Dermis blood vessel endothelial cell (primary cell): ENCODE results near the gene VTI1A. TPM values are rescaled to one million over a fixed set of nuclear protein-coding genes. Genes with fewer than 3 reads are reported as not detected.
A peak's percentile ranks its signal among the peaks of the same experiment; 100 is the strongest.
"Not testable (repeated sequence)": the region's sequence is repeated elsewhere in the genome, so short reads cannot be mapped to it uniquely, and the experiment has no call there.

Experiments used
- DNase-seq: peaks from one replicate; pipeline ENCODE4 v3.0.0; 2010
- total RNA-seq: library from RNA; depleted of rRNA; stranded (reverse); fragments of >200 nt; gene quantifications from 2 replicates; pipeline ENCODE4 v1.2.3, GENCODE V29; 2014

VTI1A gene
- total RNA-seq, 1 donor from 2014 or later = 41.9 TPM

DNA sequence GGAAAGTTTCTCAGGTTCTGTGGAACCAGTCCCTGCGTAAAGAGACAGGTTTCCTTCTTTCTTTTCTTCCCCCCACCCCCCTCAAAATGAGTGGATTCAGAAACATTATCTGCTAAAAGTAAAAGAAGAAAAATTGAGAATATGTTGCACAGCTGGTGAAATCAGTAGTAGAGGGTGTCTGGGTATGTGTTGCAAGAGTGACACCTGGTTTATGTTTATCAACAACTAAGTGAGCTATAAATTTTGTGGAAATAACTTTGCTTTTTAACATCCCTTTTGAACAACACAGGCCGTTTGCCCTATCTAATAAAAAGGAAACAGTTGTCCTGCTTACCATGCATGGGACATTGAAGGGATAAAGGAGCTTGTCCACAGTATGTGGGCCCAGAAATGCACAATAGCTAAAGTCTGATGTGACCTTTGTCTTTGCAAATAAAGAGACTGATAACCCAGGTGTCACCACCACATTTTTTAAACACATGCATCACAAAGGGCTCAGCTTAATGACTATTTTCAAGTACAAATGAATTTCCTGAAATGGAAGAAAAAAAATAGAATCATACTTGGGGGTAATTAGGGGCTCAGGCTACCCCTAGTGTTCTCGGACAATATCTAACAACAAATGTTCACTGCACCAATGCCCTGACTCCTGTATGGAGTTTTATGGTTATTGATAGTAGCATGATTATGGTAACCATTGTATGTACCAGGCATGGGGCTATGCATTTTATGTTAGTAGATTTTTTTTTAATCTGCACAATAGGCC, 281.3 kb downstream of the VTI1A start:
- DNase-seq = no peak

DNA sequence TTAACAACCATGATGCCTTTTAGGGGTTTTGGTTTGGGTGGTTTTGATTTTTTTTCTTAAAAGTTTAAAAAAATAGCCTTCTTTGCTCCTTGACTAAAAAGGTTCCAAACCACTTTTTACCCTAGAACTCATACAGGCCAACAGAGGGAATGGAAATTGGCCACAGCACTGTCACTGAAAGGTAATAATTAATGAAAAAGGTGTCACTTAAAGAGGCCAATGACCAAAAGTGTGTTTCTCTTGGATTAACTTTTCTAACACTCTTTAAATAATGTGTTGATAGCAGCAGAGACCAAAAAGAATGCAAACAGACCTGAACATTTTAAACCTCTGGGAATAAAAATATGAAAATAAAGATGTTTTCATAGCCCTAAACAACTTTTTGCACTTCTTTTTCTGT, 282.0 kb downstream of the VTI1A start:
- no peak for DNase-seq

DNA sequence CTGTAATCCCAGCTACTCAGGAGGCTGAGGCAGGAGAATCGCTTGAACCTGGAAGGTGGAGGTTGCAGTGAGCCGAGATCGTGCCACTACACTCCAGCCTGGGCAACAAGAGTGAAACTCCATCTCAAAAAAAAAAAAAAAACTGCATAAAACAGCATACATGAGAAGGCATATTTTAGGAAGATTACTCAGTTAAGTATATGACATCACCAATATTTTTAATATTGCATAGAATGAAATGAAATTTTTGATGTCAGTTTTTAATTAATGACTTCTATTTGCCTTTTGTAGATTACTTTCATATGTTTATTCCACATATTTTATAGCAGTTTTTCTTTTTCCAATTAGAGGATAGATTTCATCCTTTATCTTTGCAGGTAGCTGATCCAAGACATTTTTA, 284.4 kb downstream of the VTI1A start:
- not testable (repeated sequence) for DNase-seq

DNA sequence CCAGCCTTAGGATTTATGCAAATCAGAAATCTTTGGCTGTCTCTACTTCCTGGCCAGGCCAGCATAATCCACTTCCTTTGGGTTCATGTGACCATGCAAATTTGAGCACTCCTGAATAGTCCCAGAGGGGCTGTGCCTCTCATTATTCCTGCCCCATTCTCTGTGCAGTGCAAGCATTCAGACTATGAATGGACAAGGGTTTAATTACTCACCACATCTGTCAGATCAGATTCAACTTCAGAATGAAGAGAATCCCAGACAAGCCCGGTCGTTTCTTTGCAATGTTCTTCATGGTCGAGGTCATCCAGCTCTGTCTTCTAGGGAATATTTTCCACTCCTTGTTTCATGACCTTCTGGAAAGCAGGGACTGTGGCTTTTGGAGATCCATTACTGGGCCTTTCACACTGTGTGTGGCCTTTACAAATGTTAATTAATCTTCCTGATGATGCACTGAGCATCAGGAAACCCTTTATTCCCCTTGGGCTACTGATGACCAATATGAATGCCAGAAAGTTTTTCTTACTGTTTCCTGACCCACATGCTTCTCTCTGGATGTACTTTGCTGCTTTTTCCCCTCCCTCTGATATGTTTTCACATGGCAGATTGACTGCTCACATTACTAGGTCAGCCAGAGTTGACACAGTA, 285.4 kb downstream of the VTI1A start:
- peak; percentile 39 for DNase-seq

DNA sequence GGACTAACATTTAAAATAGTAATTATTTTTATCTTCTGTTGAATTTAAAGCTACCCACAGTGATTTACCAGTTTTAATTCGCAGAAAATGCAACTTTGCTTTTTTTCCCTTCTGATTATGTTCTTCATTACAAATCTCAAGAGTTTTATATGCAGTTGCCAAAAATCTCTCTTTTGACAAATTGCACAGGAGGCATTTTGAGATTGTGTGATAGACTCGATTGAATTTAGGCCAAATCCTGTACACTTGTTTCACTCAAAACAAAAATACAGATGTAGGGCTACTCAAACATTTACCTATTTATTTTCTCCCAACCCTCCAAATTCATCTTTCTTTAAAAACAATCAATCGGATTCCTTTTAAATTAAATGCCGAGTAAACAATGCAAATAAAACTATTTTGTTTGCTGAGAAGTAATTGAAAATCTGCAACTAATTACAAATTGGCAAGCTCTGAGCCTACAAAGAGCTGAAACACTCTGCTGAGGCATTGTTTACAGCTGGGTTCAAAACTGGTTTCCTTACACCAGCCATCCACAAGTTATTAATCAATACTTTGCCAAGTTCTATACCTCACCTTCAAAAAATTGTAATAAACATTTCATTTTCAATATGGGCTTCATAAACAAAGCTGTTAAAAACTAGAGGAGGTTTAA, 288.2 kb downstream of the VTI1A start:
- no peak for DNase-seq

DNA sequence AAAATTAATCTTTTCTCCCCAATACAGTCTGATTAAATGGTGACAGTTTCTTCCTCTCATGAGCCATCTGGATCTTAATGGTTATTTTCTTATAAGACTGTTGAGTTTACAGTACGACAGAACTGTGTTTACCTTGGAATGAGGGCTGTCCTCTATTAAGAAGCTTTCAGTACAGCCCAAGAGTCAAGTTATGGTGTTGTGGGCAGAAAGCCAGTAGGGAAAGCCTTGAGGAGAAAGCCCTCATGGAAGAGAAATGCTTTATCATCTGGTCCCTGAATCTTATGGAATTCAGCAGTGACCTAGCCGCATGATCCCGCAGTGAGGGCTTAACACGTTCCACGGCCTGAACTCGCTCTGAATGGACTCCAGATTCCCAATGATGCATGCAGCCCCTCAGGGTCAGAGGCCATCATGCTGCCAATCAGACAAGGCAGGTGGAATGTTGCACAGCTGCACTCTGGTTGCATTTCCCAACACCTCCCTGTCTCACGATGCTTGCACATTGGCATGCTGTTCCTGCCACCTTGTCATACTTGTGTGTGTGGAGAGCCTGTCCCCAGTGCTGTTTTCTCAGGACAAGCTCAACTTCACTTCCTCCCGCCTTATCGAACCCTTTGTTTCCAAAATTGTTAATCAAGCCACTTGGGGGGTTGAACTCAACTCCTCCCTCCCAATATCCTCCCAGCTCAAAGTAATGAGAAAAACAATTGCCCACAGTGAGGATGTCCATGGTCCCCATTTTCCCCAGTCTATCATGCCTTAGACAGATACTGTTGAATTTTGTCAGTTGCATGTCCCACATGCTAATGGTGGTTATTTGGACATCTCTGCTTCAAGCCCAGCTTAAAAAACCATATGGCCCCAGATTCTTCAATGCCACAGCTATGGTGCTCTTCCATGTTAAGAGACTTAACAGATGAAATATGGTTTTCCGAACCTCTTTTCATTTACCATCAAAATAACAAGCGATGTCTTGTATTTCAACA, 291.9 kb downstream of the VTI1A start:
- DNase-seq = no peak

DNA sequence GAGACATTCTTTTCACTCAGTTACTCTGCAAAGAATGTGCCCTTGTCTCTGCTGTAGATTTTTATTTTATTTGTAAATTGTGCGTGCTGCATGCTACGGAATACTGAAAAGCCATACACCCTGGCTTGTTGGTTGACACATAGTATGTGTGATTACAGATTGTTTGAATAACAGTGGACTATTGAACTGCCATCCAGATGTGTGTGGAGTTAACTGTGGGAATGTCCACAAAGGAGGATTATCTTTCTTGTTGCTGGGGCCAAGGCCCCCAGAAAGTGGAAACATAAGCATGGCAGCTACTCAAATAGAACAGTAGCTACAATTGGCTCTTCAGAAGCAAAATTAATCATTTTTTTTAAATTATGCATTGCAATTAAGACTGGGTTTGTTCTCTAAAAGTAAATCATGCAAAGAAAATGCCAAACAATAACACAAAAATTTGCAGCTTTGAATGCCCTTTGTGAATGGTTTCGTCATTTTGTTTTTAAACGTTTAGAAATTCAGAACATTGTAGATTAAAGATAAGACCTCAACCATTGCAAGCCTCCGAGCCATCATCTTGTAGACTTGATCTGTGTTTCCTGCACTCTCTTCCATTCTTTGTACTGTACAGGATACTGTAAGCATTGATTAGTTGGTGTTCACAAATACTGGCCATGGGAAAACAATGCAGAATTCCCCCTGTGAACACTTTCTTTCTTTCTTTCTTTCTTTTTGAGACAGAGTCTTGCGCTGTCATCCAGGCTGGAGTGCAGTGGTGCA, 292.8 kb downstream of the VTI1A start:
- DNase-seq = no peak

DNA sequence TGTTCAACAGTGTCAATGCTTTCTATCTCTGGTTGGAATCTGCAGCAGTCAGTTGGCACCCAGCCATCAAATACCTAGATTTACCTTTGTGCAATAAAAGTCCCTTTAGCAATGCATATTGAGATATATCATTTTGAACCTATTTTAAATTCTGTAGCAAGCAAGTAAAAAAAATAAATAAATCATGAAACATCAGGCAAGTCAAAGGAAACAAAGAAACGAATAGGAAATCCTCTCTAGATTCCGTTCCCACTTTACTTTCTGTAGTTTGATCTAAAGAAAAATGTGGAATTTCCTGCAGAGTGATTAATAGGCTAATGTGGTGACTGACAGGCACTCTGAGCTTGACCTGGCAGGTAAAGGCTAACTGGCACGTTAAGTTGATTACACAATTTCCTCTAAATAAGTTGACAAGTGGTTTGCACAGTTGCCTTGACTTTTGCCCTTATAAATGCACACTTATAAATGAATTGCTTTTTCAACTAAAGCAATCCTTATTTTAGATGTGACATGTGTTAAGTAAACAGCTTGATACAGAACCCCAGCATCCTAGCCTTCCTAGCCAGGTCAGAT, 294.9 kb downstream of the VTI1A start:
- peak; percentile 50 for DNase-seq

DNA sequence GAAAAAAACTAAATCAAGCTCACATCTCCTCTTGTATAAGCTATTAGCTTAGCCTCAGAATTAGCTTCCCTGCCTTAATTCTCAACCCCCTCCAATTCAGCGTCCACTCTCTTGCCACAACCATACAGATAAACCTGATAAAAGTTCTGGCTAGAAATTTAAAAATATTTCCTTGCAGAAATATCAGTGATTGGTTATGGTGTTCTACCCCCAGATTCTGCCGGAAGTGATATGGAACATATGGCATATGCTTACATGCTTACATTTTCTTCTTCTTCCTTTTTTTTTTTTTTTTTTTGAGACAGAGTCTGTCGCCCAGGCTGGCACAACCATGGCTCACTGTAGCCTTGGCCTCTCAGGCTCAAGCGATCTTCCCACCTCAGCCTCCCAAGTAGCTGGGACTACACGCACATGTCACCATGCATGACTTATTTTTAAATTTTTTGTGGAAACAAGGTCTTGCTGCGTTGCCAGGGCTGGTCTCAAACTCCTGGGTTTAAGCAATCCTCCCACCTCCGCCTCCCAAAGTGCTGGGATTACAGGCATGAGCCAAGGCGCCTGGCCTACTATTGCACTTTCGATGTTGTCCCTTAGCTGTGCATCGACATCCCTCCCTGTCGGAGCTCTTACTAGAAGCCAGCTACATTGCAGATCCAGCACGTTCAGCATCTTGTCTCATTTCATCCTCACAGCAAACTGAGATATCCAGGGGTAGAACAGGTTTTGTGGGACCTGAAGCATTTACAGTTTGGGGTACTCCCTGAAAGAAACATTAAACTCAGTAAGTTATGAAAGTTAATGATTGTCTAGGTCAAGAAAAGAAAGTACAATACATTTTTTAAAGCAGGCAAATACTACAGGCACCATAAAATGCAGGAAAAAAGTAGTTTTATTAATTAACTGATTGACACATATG, 297.4 kb downstream of the VTI1A start:
- DNase-seq = no peak

DNA sequence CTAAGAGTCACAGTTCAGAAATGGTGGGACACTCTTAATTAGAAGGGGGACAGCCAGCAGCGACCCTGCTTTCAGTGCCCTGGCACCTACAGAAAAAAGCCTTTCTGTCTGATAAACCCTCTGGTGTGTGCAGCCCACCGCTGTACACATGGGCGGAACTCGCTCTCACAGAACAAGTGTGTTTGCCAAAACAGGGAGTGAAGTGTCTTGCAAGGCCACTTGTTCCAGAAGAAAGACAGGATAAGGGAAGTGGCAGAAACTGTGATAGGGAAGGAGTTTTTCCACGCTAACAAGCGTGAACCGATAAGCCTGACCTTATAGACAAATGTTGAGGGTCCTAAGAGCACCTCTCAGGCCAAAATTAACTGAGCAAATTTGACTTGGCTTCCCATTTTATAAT, 299.3 kb downstream of the VTI1A start:
- no peak for DNase-seq

DNA sequence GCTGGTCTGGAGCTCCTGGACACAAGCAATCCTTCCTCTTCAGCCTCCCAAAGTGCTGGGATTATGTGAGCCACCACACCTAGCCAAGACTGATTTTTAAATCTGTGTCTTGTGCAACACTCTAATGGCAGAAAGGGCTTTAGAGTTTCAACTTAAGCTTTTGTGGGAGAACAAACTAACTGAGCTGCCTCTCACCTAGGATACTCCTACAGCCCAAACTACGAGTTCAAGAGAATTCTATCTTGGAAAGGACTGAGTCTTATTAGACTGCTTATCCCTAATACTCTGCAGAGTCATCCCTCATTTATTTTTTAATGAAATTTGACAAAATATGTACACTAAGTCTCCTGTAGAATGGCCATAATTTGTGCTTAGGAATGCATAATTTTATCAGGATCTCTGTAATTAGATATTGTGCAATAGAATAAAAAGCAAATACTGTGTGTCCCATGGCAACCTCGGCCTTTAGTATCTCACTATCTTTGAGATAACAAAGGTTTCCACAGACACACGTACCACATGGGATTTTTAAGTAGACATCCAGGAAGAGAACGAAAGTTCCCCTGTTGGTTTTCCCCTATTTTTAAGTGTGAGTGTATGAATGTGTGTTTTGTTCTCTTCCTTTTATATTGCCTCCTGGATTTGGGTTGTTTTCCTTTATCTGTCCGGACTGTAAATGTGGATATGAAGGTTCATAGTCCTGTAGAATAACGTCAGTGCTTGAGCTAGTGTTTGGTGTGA, 303.6 kb downstream of the VTI1A start:
- no peak for DNase-seq

DNA sequence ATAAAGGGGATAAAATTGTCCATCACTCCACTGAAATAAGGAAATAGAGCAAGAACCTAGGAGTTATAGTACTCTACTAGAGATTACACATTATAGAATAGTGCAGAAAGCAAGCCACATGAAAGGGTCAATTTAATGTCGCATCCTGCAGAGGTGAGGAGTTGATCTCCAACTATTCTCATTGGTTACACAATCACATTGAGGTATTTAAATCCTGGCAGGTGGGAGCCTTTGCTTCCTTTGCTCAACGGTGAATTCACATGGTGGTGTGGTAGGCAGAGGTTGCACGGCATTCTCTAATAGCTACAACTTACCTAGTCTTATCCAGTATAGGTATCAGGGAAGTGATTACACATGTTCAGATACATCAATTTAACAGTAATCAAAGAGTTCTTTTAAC, 304.6 kb downstream of the VTI1A start:
- DNase-seq = no peak

DNA sequence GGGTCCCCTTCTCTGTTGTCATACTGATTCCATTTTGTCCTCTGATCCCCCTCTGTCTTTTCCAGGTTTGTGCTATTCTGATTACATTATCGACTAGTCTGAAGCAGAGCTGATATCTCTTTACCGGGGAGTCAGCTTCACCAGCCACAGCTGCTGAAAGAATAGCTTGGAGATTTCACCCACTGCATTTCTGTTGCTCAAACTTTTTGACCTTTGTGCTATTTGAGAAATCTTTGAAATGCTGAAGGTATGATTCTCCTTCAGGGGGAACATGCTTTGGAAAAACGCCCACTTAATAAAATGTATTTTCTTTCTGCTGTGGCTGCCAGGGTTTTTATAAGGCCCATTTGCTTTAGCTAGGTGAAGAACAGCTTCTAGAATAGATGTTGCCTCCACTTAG, 305.3 kb downstream of the VTI1A start:
- DNase-seq = no peak

DNA sequence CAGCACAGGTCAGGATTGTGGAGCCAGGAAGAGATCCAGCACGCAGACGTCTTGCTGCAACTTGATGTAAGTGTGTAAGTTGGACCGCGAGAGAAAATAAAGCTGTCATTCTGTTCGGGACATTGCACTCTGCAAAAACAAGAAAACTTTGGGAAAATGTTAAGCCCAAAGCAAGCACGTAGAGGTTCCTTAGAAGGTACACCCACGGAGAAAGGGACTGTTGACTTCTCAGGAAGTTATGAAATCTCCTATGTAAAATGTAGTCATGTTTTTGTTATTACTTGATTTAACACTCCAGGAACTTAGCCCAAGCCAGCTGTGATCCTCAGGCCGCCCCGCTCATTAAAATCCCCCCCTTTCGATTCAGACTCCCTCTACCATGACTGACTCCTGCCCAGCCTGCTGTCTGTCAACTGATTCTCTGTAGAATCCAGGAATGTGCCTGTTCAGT, 307.0 kb downstream of the VTI1A start:
- DNase-seq = no peak

DNA sequence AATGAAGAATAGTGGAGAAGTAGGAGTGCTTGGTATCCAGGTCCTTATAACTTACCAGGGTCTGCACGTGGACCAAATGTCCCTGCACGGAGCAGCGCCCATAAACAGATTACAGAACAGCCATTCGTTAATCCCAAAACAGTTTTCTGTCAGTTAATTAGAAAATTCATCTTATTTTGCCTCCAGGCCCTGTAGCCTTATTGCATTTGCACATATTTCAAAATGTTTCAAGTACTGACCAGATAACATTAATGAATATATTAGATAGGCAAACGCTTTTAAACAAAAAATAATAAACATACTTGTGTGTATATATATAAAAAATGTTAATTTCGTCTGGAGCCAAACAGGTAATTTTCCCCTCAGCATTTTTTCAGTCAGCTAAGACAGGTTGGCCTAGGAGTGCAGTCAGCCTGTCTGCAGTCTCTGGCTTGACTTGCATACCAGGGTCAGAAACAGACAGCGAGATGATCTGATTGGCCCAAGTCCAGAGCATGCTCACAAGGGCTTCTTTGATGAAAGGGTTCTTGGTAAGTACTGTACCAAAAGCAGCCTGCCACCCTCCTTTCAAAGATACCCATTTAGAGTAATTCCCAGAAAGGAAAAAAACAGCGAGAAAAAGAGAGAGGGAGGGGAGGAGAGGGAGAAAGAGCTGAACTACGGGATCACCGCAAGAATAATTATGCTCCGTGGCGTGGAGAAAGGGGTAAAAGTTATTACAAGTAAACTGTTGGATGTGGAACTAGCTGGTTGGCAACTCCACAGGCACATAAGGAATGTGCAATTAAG, 308.6 kb downstream of the VTI1A start:
- DNase-seq = no peak

DNA sequence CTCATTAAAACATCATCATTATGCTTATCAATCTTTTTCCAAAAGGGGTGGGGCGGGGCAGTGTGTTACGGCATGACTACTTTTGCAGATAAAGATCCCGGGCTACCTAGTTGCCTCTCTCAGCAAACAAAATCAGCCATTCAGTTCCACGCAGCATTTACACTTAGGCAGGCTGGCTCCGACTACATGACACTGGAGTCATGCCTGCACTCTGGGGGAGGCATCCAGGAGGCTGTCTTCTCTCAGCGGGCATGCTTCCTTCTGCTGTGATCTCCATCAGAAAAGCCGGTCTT, 309.2 kb downstream of the VTI1A start:
- DNase-seq = no peak

DNA sequence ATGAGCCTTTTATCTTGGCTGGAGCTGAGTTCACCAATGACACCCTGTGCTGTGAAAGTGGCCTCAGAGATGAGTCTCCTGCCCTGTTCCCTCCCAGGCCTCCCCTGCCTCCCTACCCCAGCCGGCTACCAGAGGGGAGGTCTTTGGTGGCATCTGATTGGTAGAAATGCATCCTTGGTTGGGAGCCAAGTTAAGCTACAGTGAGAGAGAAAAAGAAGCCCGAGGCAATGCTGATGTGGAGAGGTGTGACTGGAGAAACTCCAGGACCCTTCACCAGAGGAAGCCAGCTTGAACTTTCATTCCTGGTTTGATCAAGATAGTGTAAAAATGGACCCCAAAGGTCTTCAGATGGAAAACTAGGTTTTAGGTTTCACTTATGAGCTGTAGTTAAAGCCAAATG, 311.9 kb downstream of the VTI1A start:
- DNase-seq = no peak

DNA sequence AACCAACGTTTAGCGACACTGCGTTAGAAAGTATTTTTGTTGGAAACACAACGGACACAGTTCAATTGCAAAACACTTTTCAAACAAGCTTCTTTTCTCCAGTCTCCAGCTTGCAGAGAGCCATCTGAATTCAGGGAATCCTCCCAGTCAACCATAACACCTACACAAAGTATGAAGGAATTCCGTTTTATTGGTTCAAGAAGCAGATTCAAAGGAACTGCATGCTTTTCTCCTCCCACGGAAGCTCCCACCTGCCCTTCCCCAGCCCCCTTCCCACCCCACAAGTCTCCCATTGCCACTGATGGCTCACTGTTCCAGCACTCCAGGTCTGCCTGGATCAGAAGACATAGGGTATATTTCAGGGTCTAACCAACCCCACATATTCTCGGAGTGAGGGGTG, 312.5 kb downstream of the VTI1A start:
- DNase-seq = no peak

DNA sequence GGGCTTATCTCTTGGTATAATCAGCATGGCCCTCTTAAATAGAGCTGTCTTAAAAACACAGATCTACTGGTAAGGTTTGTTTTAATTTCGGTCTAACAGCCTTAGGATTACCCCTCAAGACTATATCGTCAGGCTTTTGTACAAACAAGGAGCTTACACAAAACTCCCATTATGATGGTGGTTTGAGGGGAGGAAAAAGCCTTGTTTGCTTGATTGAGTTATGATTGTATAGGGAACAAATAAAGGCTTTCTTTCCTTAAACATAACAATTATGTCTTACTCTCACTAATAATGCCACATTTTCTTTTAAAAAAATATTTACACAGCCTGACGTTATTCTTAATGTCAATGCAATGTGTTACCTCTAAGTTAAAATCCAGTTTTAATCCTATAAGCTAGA, 314.2 kb downstream of the VTI1A start:
- DNase-seq = no peak
